Endothelial cell of umbilical vein (primary cell): ENCODE measurements around the gene CFTR. TPM values are rescaled to one million over a fixed set of nuclear protein-coding genes. Genes with fewer than 3 reads are reported as not detected.

Experiments
- BruUV-seq: library from RNA; stranded (reverse); fragments of 400-500 nt; replicated peaks from 2 replicates; lab custom pipeline; 2021; lab: Mats Ljungman, UMichigan
- CTCF ChIA-PET: fragments of 300-600, 350-600 bp; sonication (Branson Sonifier 250); formaldehyde crosslinking; loops from one replicate; lab custom pipeline; 2021; ENCODE audit warnings: antibody characterized with exemption, inconsistent platforms; lab: Charles Lee
- POLR2A ChIA-PET: fragments of 300-600, 350-600 bp; sonication (Branson Sonifier 250); formaldehyde crosslinking; loops from one replicate; lab custom pipeline; 2021; ENCODE audit warnings: antibody characterized with exemption, inconsistent platforms; lab: Charles Lee
- DNase-seq: peaks from one replicate; pipeline ENCODE4 v3.0.0-alpha.2; 2011; ENCODE audit warnings: low read depth, low spot score
- FAIRE-seq: peaks from 2 replicates; lab custom pipeline; 2011; peaks lifted over from hg19 to GRCh38; lab: Jason Lieb, UNC
- H2AFZ ChIP-seq: 2 replicates; pipeline ENCODE4 v1.6.0; 2012; ENCODE audit warnings: low read depth, low read length, control low read depth, inconsistent platforms
- H3K27ac ChIP-seq: 2 replicates; pipeline ENCODE4 v1.5.1; 2011; ENCODE audit warnings: low read depth, mild to moderate bottlenecking, control low read depth, low read length, moderate library complexity; ENCODE audit not compliant: insufficient read depth
- H3K27me3 ChIP-seq, 2 experiments: 2 replicates each; pipeline versions ENCODE4 v1.6.0 to v1.6.1; 2011; ENCODE audit warnings: low read length in 2 of 2, mixed read lengths in 1 of 2; ENCODE audit not compliant: control insufficient read depth in 2 of 2, insufficient read depth in 2 of 2
- H3K36me3 ChIP-seq, 2 experiments: 2 replicates in 1 of 2; 3 replicates in 1 of 2; pipeline ENCODE4 v1.5.1; 2011; ENCODE audit warnings: low read length in 2 of 2, mild to moderate bottlenecking in 1 of 2, moderate library complexity in 1 of 2; ENCODE audit not compliant: control insufficient read depth in 2 of 2, insufficient read depth in 2 of 2; ENCODE audit errors: extremely low read depth in 1 of 2
- H3K4me1 ChIP-seq: 3 replicates; pipeline ENCODE4 v1.5.1; 2011; ENCODE audit warnings: mild to moderate bottlenecking, low read length; ENCODE audit not compliant: control insufficient read depth, insufficient read depth; ENCODE audit errors: extremely low read depth
- H3K4me2 ChIP-seq: 2 replicates; pipeline ENCODE4 v1.6.1; 2011; ENCODE audit warnings: low read length, control low read depth, mixed read lengths; ENCODE audit not compliant: insufficient read depth
- H3K4me3 ChIP-seq, 3 experiments: fragments of 200-600 bp in 1 of 3; sonication (generic), shearing (Covaris generic) in 1 of 3; replicated peaks in 1 of 3; 2 replicates each; pipeline ENCODE4 v1.5.1; 2011 to 2016; ENCODE audit warnings: control low read depth in 3 of 3, low read length in 3 of 3, mild to moderate bottlenecking in 2 of 3, inconsistent platforms in 1 of 3, low read depth in 1 of 3, moderate library complexity in 1 of 3; ENCODE audit not compliant: insufficient read depth in 1 of 3
- H3K79me2 ChIP-seq: 2 replicates; pipeline ENCODE4 v1.6.0; 2012; ENCODE audit warnings: low read length, inconsistent platforms; ENCODE audit not compliant: control insufficient read depth, insufficient read depth
- H3K9ac ChIP-seq: replicated peaks from 2 replicates; pipeline ENCODE3; 2011; ENCODE audit warnings: low read length, control low read depth; ENCODE audit not compliant: insufficient read depth; ENCODE audit errors: extremely low read depth
- H3K9me1 ChIP-seq: replicated peaks from 3 replicates; pipeline ENCODE4 v1.6.0; 2011; ENCODE audit warnings: mild to moderate bottlenecking, low read length; ENCODE audit not compliant: control insufficient read depth, insufficient read depth; ENCODE audit errors: extremely low read depth
- H3K9me3 ChIP-seq: replicated peaks from 2 replicates; pipeline ENCODE4 v1.5.1; 2012; ENCODE audit warnings: low read length, inconsistent platforms; ENCODE audit not compliant: control insufficient read depth, insufficient read depth
- H4K20me1 ChIP-seq: replicated peaks from 2 replicates; pipeline ENCODE3; 2011; ENCODE audit warnings: mild to moderate bottlenecking, low read length; ENCODE audit not compliant: control insufficient read depth, insufficient read depth; ENCODE audit errors: extremely low read depth
- CTCF ChIP-seq, 2 donors: IDR thresholded peaks; 1 replicate in 1 of 2; 2 replicates in 1 of 2; pipeline ENCODE4 v1.5.1; 2011; ENCODE audit warnings: low read length in 2 of 2, mild to moderate bottlenecking in 2 of 2, moderate library complexity in 2 of 2, control low read depth in 1 of 2, inconsistent platforms in 1 of 2, low read depth in 1 of 2; ENCODE audit not compliant: insufficient read depth in 1 of 2; ENCODE audit errors: extremely low read depth in 1 of 2
- EZH2 ChIP-seq: IDR thresholded peaks from 2 replicates; pipeline ENCODE4 v1.6.1; 2012; ENCODE audit warnings: borderline replicate concordance, low read depth, mild to moderate bottlenecking, moderate library complexity, low read length, inconsistent platforms; ENCODE audit not compliant: severe bottlenecking
- FOS ChIP-seq: IDR thresholded peaks from 2 replicates; pipeline ENCODE4 v1.6.1; 2011; ENCODE audit warnings: mild to moderate bottlenecking, low read length, moderate library complexity, borderline replicate concordance; ENCODE audit not compliant: insufficient read depth
- GATA2 ChIP-seq: IDR thresholded peaks from 2 replicates; pipeline ENCODE4 v1.7.0; 2011; ENCODE audit warnings: low read depth, mild to moderate bottlenecking, moderate library complexity, mixed read lengths, low read length; ENCODE audit not compliant: insufficient read length, insufficient read depth
- JUN ChIP-seq: IDR thresholded peaks from 2 replicates; pipeline ENCODE4 v1.6.1; 2011; ENCODE audit warnings: borderline replicate concordance, low read depth; ENCODE audit not compliant: insufficient read length, insufficient read depth
- MAX ChIP-seq: IDR thresholded peaks from 2 replicates; pipeline ENCODE4 v1.6.1; 2011; ENCODE audit not compliant: insufficient read depth, insufficient read length
- MYC ChIP-seq: IDR thresholded peaks from one replicate; pipeline ENCODE4 v1.6.1; 2011; ENCODE audit warnings: mild to moderate bottlenecking, low read depth, low read length
- POLR2A ChIP-seq: IDR thresholded peaks from 2 replicates; pipeline ENCODE4 v1.6.1; 2012; ENCODE audit warnings: low read depth, mild to moderate bottlenecking, control low read depth, low read length
- POLR2AphosphoS5 ChIP-seq: IDR thresholded peaks from 2 replicates; pipeline ENCODE4 v1.6.1; 2012; ENCODE audit warnings: low read depth, mild to moderate bottlenecking, control low read depth, low read length, moderate library complexity; ENCODE audit not compliant: insufficient read depth
- dilution Hi-C: fragments of 300-500 bp; cut with MboI; formaldehyde crosslinking; loops from one replicate; pipeline ENCODE4 v1.15.0; 2019; ENCODE audit warnings: low sequenced_read_pairs; ENCODE audit not compliant: extremely low pct_ligation_motif_present
- intact Hi-C: fragments of 100-400 bp; cut with micrococcal nuclease; formaldehyde crosslinking; loops from one replicate; pipeline ENCODE4 v1.10.0; 2022
- polyA plus RNA-seq, 4 experiments: library from polyadenylated mRNA; depleted of rRNA in 3 of 4; stranded (reverse) in 3 of 4; unstranded in 1 of 4; fragments of >200 nt; gene quantifications; 2 replicates each; pipeline versions ENCODE4 v1.2.1 to v1.2.3, GENCODE V29; 2011 to 2012; ENCODE audit warnings: missing spikeins in 1 of 4
- total RNA-seq: library from RNA; stranded (reverse); gene quantifications from 2 replicates; pipeline ENCODE4 v1.2.3, GENCODE V29; 2021

The CFTR gene
- total and polyA plus RNA-seq, 2 donors (not counting 3 experiments of a cell fraction or from before 2014, with no cell fraction given), result 0.03 TPM; not detected in 1

- DNase-seq (no peak), FAIRE-seq (no peak)
- no peak overlapping the region for H3K4me2 ChIP-seq
- no peaks in the 10 kb centered on the region for H4K20me1 ChIP-seq
- no peaks in the 10 kb centered on the region for H3K79me2 ChIP-seq
- BruUV-seq, result no TSS peak
- ChIA-PET CTCF (no interaction called here), POLR2A (no interaction called here)
- intact Hi-C loops, result no loop called here
- no peaks in the 10 kb centered on the region for H3K36me3 ChIP-seq
- H3K9ac ChIP-seq, result no peak overlapping the region
- H2AFZ ChIP-seq, result no peak overlapping the region
- H3K4me1 ChIP-seq, result no peaks in the 10 kb centered on the region
- H3K9me3 ChIP-seq, result no peaks in the 10 kb centered on the region
- TF ChIP-seq GATA2, result no peak
- no peak for TF ChIP-seq CTCF (IDR thresholded peaks at IDR 0.05; ENCODE audit: extremely low read depth in 1 of 2, insufficient read depth in 1 of 2, low read depth in 1 of 2, low read length in 2 of 2)
- no peak for TF ChIP-seq EZH2
- TF ChIP-seq JUN, result no peak
- no peak for TF ChIP-seq MYC
- TF ChIP-seq POLR2AphosphoS5, result no peak
- TF ChIP-seq FOS, result no peak
- TF ChIP-seq POLR2A, result no peak
- no peak for TF ChIP-seq MAX
- H3K4me3 ChIP-seq, result no peak overlapping the region
- H3K9me1 ChIP-seq, result no peaks in the 10 kb centered on the region
- dilution Hi-C loops, result no loop called here
- H3K27me3 ChIP-seq, result no peaks in the 10 kb centered on the region
- H3K27ac ChIP-seq, result no peak overlapping the region
Measured at GRCh38 chr7:117581424-117581823, 101.6 kb downstream of the CFTR start.
